GM19023 (cell line): ENCODE results near the gene EEF2K.

Source experiments
- ATAC-seq: cut with Tn5 transposase; IDR thresholded peaks from one replicate; pipeline ENCODE4 v1.9.1; 2021; ENCODE audit warnings: mild to moderate bottlenecking, moderate library complexity; ENCODE audit not compliant: unreplicated experiment

The EEF2K gene

DNA sequence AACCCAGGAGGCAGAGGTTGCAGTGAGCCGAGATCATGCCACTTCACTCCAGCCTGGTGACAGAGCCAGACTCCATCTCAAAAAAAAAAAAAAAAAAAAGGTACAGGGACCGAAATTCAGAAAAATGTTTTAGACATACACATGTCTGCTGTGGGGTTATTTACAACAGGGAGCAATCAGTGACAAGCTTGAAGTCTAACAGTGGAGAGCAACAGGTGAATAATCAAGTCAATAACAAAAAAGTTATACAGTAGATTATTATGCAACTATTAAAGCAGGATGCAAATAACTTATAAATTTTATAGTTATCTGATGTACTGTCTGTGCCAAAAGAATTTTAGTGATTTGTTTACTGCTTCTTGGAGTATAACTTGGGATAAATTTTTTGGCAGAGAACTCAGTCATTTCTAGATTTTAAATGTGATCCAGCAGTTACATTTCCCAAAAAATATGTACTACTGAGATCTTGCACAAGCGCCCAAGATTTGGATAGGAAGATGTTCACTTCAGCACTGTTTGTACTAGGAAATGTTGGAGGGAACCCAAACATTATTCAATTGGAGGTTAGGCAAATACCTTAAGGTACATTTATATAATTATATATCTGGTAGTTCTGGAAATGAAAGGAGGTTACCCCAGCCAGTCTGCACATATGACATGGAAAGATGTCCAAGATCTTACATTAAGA, 34.1 kb downstream of the EEF2K start:
- ATAC-seq, result no peak

DNA sequence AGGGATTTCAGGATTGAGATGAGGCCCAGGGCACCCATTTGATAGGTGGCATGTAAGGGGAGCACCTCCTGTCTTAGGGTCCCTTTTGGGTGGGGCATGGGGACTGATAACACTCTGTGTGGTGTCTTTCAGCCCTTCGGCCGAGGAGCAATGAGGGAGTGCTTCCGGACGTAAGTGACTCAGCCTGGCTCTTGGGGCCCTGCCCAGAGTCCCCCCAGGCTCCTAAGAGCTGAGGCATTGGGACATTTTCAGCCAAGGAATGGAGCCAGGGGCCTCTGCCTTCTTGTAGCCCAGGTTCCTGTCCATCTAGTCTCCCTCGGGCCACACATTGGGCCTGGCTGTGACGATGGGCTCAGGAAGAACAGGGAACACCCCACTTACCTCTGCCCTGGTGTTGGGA, 44.4 kb downstream of the EEF2K start:
- no peak for ATAC-seq

DNA sequence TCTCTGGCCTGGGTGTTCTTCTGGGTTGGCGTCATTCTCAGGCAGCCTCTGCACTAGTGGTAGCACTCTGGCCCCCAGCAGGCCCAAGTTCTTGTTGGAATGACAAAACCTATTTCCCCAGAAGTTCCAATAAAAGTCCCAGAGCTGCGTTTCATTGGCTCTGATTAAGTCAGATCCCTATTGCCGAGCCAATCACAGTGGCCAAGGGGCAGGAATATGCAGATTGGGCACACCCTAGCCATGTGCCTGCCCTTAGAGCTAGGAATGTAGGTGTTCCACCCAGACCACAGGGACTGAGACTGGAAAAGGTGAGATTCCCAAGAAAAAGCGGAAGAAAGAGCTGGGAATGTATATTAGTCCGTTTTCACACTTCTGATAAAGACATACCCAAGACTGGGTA, 46.2 kb downstream of the EEF2K start:
- ATAC-seq, result no peak

DNA sequence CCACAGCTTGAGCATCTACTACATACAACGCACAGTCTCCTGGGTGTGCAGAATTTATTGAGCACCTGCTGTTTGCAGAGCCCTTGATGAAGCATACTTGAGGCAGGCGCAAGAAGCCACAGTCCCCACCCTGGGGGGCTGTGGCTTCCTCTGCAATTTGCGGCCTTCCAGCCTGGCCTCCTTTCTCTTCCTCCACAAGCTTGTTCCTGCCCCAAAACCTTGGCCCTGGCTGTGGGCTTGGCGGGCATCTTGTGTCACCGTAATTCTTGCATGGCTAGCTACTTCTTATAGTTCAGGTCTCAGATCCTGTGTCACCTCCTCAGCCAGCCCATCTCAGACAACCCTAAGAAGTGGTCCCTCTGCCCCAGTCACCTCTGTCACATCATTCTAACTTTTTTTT, 47.2 kb downstream of the EEF2K start:
- no peak for ATAC-seq

DNA sequence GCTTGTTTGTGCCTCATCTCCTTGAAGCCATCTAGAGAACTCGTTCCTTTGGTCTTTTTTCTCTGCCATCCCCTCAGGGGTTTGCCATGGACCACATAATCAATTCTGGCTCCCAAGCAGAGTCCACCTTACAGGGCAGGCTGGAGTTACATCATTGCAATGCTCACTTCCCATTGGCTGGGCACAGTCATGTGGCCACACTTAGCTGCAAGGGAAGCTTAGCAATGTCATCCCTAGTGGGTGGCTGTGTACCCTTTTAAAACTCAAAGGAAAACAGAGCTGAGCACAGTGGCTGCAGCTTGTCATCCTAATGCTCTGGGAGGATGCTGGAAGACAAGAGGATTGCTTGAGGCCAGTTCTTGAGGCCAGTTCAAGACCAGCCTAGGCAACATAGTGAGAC, 49.3 kb downstream of the EEF2K start:
- ATAC-seq, result no peak

DNA sequence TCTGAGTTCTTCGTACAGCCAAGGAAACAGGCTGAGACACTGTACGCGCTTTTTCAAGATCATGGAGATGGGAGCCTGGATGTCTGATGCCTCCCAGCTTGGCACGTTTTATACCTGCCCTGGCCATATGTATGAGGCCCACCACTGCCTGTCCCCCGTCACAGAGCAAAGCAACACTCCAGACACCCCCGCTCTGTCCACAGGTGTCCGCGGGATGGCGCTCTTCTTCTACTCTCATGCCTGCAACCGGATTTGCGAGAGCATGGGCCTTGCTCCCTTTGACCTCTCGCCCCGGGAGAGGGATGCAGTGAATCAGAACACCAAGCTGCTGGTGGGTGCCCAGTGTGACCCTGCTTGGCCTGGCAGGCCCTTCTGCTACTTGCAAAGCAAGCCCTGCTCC, 51.4 kb downstream of the EEF2K start:
- ATAC-seq, result no peak

DNA sequence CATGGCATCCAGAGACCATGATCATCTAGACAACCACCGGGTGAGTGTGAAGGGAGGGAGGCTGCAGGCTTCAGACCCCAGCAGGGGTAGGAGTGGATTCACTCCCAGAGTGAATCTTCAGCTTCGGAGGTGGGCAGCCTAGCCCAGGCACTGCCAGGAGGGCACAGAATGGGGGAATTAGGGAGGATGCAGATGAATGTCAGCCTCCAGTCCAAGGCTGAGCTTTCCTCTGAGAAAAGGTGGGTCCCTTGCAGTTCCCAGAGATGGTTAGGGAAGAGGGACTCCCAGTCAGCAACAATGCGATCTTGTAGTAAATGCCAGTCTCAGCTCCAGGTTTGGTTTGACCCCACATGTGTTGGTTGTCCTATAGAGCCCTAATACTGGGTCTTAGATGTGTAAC, 54.4 kb downstream of the EEF2K start:
- no peak for ATAC-seq

DNA sequence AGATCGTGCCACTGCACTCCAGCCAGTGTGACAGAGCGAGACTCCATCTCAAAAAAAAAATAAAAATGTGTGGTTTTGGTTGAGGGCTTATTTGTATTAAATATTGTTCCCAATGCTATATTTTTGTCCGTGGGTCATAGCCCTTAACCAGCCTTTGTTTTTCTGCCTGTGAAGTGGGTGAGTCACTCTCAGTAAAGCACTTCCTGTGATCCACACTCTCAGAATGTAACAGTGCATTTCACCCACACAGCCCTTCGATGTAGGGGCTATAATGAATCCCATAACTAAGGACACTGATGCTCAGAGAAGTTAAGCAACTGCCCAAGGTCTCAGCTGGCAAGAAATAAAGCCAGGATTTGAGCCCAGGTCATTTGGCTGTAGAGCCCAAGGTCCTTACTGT, 56.4 kb downstream of the EEF2K start:
- no peak for ATAC-seq

DNA sequence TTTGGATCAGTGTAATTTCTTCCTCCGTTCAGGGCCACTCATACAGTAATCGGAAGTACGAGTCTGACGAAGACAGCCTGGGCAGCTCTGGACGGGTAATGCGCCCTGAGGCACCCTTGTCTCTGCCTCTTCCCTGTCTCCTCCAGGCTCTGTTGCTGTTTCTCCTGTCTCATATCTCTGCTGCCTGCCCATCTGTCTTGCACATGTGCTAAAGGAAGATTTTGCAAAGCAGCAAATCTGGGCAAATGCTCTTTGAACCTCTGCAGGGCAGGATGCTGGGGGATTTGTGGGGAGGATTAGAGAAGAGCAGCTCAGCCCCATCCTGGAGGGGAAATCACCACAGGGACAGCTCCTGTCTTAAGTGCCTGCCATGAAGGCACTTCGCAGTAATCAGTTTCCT, 58.7 kb downstream of the EEF2K start:
- ATAC-seq, result no peak

DNA sequence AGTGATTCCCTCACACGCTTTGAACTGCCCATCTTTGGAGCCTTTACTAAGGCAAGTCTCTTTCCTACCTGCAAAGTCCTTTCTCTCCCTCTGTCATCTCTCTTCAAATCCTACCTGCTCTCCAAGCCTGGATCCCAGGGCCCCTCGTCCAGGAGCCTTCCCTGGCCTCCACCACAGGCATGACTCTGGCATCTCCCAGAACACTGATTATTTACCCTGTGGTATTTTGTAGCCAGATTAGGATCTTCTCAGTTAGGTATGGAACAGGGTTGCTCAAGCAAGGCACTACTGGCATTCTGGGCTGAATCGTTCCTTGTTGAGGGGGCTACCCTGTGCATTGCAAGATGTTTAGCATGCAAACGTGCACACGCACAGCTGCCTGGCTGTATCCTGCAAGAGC, 59.3 kb downstream of the EEF2K start:
- no peak for ATAC-seq

DNA sequence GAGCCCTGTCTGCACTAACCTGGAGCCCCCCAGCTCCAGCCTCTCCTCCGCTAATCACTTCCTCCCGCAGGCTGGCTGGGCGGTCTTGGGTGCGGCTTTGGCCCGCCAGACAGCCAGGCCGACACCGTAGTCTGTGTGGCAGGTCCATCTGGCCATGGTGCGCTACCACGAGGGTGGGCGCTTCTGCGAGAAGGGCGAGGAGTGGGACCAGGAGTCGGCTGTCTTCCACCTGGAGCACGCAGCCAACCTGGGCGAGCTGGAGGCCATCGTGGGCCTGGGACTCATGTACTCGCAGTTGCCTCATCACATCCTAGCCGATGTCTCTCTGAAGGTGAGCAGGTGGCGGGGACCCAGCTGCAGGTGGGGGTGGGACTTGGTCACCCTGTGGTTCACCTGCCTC, 60.5 kb downstream of the EEF2K start:
- no peak for ATAC-seq

DNA sequence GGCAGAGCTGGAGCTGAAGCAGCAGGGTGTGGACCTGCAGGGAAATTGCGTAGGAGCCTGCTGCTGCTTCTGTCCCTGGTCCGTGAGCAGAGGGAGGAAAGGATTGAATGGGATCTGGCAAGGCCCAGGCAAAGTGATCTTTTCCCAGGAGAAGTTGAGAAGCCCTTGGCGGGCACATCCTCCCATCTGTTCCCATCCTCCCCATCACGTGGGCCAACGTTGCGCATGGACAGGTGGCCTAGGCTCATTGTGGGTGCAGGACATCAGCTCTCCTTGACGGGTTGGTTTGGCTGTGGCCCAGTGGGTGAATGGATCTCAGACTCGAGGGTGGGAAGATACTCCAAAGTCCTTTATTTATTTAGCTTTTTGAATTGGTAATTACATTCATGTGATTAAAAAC, 61.7 kb downstream of the EEF2K start:
- ATAC-seq, result no peak

DNA sequence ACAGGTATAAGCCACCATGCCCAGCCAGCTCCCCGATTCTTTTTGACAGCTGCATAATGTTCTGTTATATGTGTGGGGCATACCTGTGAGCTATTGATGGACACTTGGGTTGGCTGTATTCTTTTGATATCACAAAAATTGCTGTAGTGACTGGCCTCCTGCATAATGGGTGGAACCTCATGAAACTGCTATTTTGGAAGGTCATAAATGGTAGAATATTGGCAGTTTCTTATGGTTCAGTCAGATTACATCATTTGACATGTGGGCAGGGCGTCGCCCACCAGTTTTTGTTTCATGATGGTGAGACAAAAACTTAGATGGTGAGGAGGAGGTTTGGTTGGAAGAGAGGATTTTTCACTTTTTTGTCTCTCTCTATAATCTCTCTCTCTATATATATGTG, 64.4 kb downstream of the EEF2K start:
- no peak for ATAC-seq

DNA sequence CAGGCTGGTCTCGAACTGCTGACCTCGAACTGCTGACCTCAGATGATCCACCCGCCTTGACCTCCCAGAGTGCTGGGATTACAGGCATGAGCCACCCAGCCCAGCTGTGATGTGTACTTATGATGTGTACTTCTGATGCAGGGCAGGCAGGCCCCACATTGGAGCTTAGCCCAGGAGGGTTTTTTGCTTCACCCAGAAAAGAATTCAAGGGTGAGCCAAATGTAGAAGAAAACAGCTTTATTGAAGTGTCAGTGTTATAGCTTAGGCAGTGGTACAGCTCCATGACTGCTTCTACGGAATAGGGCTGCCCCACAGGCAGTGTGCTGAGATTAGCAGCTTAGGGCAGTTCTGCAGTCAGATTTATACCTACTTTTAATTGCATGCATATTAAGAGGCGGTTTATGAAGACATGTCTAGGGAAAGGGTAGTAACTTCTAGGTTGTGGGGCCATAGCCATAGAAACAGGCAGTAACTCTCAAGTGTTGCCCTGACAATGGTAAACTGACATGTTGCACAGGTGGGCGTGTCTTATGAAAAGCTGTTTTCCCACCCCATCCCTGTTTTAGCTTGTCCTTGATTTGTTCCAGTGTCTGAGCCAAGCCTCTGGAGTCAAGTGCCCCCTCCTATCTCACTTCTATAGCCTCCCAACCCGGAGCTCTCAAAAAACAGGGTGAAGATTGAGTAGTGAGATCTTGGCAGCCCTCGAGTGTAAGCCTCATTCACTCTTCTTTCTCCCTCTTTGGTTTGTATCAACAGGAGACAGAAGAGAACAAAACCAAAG, 67.0 kb downstream of the EEF2K start:
- ATAC-seq, result no peak

DNA sequence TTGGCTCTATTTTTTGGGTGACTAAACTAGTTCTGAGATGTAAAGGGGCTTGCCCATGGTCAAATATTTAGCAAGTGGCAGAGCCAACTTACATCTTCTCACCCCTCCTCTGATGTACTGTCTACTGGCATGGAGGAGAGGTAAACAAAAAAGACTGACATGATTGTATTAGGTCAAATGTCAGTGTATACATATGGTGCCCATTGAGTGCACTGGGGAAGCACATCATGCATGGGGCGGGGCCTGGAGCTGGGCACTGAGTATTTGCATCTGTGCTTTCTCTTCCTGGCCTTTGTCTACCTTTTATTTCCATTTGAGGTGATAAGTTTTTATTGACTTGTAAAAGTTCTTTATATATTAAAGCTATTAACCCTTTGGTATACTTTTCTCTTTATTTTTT, 68.8 kb downstream of the EEF2K start:
- no peak for ATAC-seq

DNA sequence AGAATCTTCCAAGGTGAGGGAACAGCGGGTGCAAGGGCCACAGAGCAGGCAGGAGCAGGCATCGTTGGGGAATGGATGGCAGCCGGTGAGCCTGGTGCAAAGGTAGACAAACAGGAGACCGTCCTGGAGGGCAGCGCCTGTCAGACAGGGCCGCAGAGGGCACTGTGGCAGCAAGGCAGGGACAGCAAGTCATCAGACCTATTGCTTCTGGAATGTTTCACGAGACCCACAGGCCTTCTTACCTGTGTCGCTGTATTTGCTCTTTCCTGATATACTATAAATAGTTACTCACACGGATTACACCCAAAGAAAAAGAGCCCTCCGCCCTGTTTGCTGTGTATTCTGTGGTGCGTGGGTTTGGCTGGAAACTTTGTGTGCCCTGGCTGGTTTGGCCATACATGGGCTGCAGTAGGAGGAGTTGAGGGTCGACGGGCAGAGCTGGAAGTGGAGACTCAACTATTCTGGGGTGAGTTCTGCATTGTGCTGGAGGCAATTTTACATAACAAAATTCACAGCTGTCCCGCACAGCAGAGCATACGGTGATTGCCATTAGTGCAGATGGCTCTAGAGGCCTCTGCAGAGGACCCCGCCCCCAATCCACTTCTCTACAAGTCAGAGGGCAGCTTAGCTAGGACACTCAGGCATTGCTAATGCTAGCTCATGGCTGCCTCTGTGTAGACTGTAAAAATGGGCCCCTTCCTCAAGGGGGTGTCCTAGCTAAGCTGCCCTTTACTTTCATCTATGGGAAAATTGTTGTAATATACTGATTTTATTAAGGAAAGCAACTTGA, 72.6 kb downstream of the EEF2K start:
- ATAC-seq, result no peak

DNA sequence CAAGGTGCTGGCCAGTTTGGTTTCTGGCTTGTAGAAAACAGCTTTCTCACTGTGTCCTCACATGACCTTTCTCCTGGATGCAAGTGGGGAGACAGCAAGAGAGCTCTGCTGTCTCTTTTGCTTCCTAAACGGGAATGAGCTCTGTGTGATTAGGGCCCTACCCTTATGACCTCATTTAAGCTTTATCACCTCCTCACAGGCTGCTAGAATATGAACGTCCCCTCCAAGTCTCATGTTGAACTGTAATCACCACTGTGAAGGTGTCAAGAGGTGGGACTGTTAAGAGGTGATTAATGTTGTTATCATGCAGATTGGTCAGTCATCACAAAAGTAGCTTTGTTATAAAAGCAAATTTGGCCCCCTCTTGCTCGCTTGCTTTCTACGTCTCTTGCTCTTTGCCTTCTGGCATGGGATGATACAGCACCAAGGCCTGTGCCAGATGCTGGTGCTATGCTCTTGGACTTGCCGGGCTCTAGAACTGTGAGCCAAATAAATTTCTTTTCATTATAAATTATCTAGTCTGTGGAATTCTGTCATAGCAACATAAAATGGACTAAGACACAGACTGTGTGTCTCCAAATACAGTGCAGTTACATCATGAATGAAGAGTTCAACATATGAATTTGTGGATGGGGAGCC, 76.3 kb downstream of the EEF2K start:
- no peak for ATAC-seq

DNA sequence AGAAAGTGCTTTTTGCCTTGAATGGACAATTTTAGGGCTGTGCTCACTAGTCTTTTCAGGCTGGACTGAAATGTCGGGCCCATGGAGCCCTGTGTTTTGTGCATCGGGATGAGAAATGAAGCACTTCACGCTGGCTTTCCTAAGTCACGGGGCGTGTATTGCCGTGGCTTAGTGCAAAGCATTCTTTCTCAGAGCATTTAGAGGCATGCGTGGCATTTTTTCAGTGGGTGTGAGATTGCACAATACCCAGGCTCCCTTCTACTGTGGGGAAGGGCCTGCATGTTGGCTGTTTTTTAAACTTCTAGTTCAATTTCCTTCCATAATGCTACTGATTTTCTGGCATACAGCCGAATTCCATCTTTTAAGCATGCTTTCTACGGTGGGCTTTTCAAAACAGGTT, 78.6 kb downstream of the EEF2K start:
- ATAC-seq, result no peak

DNA sequence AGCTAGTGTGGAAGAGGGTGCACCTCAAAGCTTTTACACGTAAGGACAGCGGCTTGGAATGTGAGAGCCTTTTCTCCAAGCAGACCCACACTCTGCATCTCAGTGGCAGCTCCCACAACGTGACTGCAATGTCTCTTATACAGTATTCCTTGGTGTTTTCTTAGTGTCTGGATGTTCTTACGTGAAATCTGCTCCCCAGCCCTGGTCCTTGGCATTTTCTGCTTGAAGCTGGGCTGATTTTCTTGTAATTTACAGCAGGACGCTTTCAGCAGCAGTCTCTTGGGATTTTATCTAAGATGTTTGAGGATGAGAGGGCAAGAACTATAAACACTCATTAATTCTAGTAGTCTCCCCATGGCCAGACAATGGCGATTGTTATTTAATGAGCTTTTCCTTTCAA, 79.0 kb downstream of the EEF2K start:
- ATAC-seq, result no peak

DNA sequence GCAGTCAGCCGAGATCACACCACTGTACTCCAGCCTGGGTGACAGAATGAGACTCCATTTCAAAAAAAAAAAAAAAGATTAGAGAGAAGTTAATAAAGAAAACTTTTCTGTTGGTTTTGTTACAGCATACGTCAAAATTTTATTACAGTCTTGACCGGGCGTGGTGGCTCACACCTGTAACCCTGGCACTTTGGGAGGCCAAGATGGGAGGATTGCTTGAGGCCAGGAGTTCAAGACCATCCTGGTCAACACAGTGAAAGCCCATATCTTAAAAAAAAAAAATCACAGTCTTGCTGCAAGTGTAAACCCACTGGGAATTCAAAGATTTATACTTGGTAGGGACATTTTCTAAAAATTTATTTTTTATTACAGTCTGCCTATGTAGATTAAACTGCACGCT, 84.9 kb downstream of the EEF2K start:
- no peak for ATAC-seq

DNA sequence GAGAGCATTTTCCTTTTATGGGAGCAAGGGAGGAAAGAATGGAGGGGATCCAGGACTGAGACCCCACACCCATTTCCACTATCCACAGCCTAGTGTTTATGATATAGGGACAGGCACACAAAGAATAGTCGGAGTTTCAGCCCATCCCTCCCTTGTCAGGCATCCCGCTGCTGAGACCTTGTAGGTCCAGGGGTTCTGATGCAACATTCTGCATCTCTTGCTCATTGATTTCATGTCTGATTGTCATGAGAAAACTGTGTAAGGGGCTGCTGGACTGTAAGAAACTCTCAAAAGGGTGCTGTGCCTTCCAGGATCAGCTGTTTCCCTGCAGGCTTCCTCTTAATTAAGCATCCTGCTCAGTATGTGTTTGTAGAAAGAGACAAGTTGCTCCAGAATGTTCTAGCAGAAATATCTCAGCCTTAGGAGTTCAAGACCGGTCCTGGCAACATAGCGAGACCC, 85.8 kb downstream of the EEF2K start:
- no peak for ATAC-seq
